DMS79 (cell line): Measurements from ENCODE around the gene RTN3.

ENCODE experiments used
- DNase-seq: peaks from one replicate; lab custom pipeline; 2025; lab: John Stamatoyannopoulos, UW

Gene RTN3

GRCh38 chr11:63738720-63739360 is 57.5 kb downstream of the RTN3 start:
- peak; percentile 29 for DNase-seq

- no peak for DNase-seq
Measured at GRCh38 chr11:63745304-63746170, 64.2 kb downstream of the RTN3 start.

- no peak for DNase-seq
Measured at GRCh38 chr11:63747011-63747410, 65.7 kb downstream of the RTN3 start.

- no peak for DNase-seq
Measured at GRCh38 chr11:63749624-63750023, 68.3 kb downstream of the RTN3 start.

- DNase-seq = no peak
Measured at GRCh38 chr11:63756919-63757761, 75.8 kb downstream of the RTN3 start.

GRCh38 chr11:63760487-63761079 is 79.3 kb downstream of the RTN3 start:
- no peak for DNase-seq

- no peak for DNase-seq
Measured at GRCh38 chr11:63761188-63761587, 79.9 kb downstream of the RTN3 start.

GRCh38 chr11:63761931-63762653 is 80.8 kb downstream of the RTN3 start:
- no peak for DNase-seq

GRCh38 chr11:63762654-63763495 is 81.6 kb downstream of the RTN3 start:
- no peak for DNase-seq

GRCh38 chr11:63763496-63764339 is 82.4 kb downstream of the RTN3 start:
- no peak for DNase-seq

GRCh38 chr11:63764340-63764678 is 83.0 kb downstream of the RTN3 start:
- no peak for DNase-seq

GRCh38 chr11:63764679-63765647 is 83.7 kb downstream of the RTN3 start:
- no peak for DNase-seq

GRCh38 chr11:63765688-63766241 is 84.5 kb downstream of the RTN3 start:
- DNase-seq = no peak

GRCh38 chr11:63766531-63767235 is 85.4 kb downstream of the RTN3 start:
- DNase-seq = no peak

GRCh38 chr11:63767267-63767564 is 85.9 kb downstream of the RTN3 start:
- DNase-seq = no peak

- DNase-seq = peak; percentile 51
Measured at GRCh38 chr11:63767565-63768236, 86.4 kb downstream of the RTN3 start.
